ENCODE data around the gene CCL13. TPM values are rescaled to one million over a fixed set of nuclear protein-coding genes. Genes with fewer than 3 reads are reported as not detected.
"Not testable (repeated sequence)": the region's sequence is repeated elsewhere in the genome, so short reads cannot be mapped to it uniquely, and the experiment has no call there.

The CCL13 gene
- polyA plus RNA-seq, 1 donor from 2014 or later: not detected

DNA sequence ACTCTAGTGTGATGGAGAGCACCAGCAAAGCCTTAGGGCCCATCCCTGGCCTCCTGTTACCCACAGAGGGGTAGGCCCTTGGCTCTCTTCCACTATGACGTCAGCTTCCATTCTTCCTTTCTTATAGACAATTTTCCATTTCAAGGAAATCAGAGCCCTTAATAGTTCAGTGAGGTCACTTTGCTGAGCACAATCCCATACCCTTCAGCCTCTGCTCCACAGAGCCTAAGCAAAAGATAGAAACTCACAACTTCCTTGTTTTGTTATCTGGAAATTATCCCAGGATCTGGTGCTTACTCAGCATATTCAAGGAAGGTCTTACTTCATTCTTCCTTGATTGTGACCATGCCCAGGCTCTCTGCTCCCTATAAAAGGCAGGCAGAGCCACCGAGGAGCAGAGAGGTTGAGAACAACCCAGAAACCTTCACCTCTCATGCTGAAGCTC lies 37.2 kb upstream of the CCL13 start, which contains the start of gene CCL8:
Gene CCL8 (plus strand): TSS at position 397 of the 445 bp plus-strand sequence. CDS start 67 bp downstream, outside the sequence.
- Histone ChIP-seq H4K20me1 (ENCODE audit: insufficient read depth) (no peaks in the 10 kb centered on the region), H3K27ac (ENCODE audit: low read length) (no peak within 1 kb of the TSS), H3K9me3 (ENCODE audit: low read length) (no peaks in the 10 kb centered on the region), H2AFZ (ENCODE audit: low read depth, low read length) (no peak within 1 kb of the TSS), H3F3A (ENCODE audit: insufficient read depth, low read length, poor library complexity, severe bottlenecking) (no peaks in the 10 kb centered on the region), H3K36me3 (ENCODE audit: insufficient read depth, low read length) (no peaks in the 10 kb centered on the region), H3K9ac (ENCODE audit: low read length) (no peak within 1 kb of the TSS), H3K79me2 (replicated peaks; ENCODE audit: insufficient read depth, low read length) (no peaks in the 10 kb centered on the region), H3K27me3 (ENCODE audit: insufficient read depth, low read depth, low read length) (no peaks in the 10 kb centered on the region), H3K9me2 (ENCODE audit: insufficient read depth, low read length) (no peaks in the 10 kb centered on the region), H3K4me3 (ENCODE audit: low read length) (no peak within 1 kb of the TSS), H3K4me2 (ENCODE audit: low read length) (no peak within 1 kb of the TSS)
- TF ChIP-seq TAF1 (IDR thresholded peaks at IDR 0.05; ENCODE audit: low read depth) (no peak), MXI1 (conservative IDR thresholded peaks at IDR 0.05; ENCODE audit: poor library complexity, severe bottlenecking) (no peak), EP300 (conservative IDR thresholded peaks at IDR 0.05; ENCODE audit: poor library complexity, severe bottlenecking) (no peak), POLR2AphosphoS5 (IDR thresholded peaks at IDR 0.05) (no peak), SMC3 (conservative IDR thresholded peaks at IDR 0.05; ENCODE audit: poor library complexity) (no peak), EZH2 (IDR thresholded peaks at IDR 0.05; ENCODE audit: borderline replicate concordance, insufficient read depth, low read length, poor library complexity, severe bottlenecking) (no peak), RAD21 (conservative IDR thresholded peaks at IDR 0.05) (no peak)
- TF ChIP-seq, protein P1, sequence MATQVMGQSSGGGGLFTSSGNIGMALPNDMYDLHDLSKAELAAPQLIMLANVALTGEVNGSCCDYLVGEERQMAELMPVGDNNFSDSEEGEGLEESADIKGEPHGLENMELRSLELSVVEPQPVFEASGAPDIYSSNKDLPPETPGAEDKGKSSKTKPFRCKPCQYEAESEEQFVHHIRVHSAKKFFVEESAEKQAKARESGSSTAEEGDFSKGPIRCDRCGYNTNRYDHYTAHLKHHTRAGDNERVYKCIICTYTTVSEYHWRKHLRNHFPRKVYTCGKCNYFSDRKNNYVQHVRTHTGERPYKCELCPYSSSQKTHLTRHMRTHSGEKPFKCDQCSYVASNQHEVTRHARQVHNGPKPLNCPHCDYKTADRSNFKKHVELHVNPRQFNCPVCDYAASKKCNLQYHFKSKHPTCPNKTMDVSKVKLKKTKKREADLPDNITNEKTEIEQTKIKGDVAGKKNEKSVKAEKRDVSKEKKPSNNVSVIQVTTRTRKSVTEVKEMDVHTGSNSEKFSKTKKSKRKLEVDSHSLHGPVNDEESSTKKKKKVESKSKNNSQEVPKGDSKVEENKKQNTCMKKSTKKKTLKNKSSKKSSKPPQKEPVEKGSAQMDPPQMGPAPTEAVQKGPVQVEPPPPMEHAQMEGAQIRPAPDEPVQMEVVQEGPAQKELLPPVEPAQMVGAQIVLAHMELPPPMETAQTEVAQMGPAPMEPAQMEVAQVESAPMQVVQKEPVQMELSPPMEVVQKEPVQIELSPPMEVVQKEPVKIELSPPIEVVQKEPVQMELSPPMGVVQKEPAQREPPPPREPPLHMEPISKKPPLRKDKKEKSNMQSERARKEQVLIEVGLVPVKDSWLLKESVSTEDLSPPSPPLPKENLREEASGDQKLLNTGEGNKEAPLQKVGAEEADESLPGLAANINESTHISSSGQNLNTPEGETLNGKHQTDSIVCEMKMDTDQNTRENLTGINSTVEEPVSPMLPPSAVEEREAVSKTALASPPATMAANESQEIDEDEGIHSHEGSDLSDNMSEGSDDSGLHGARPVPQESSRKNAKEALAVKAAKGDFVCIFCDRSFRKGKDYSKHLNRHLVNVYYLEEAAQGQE (IDR thresholded peaks at IDR 0.05; ENCODE audit: borderline replicate concordance): no peak
- TF ChIP-seq, protein P2, sequence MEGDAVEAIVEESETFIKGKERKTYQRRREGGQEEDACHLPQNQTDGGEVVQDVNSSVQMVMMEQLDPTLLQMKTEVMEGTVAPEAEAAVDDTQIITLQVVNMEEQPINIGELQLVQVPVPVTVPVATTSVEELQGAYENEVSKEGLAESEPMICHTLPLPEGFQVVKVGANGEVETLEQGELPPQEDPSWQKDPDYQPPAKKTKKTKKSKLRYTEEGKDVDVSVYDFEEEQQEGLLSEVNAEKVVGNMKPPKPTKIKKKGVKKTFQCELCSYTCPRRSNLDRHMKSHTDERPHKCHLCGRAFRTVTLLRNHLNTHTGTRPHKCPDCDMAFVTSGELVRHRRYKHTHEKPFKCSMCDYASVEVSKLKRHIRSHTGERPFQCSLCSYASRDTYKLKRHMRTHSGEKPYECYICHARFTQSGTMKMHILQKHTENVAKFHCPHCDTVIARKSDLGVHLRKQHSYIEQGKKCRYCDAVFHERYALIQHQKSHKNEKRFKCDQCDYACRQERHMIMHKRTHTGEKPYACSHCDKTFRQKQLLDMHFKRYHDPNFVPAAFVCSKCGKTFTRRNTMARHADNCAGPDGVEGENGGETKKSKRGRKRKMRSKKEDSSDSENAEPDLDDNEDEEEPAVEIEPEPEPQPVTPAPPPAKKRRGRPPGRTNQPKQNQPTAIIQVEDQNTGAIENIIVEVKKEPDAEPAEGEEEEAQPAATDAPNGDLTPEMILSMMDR (IDR thresholded peaks at IDR 0.05; ENCODE audit: poor library complexity, severe bottlenecking): no peak

DNA sequence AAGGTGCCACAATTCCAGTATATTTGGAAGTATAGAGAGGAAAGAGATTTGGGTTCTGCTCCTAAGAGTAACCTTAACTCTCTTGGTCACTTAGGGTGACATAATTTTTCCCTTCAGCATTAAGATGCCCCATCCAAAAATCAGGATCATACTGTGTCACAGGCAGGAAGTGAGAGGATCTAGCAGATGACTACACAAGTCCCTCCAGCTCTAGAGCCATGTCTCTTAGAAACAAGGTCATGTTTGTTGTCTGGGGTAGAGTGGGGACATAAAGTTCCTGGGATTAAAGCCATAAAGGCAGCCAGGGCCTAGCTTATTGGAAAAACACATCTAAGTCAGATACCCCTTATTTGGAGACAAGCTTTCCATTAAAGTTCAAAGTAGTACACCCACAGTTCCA lies 34.3 kb upstream of the CCL13 start:
- H3K79me2 ChIP-seq (replicated peaks; ENCODE audit: insufficient read depth, low read length): no peaks in the 10 kb centered on the region
- no peak overlapping the region for H3K4me3 ChIP-seq (ENCODE audit: low read length)
- no peak overlapping the region for H3K27ac ChIP-seq (ENCODE audit: low read length)
- H3K27me3 ChIP-seq (ENCODE audit: insufficient read depth, low read depth, low read length): no peaks in the 10 kb centered on the region
- H3K9ac ChIP-seq (ENCODE audit: low read length): no peak overlapping the region
- H3K9me3 ChIP-seq (ENCODE audit: low read length): no peaks in the 10 kb centered on the region
- TF ChIP-seq, protein P2 (IDR thresholded peaks at IDR 0.05; ENCODE audit: poor library complexity, severe bottlenecking): no peak
- TF ChIP-seq SMC3 (conservative IDR thresholded peaks at IDR 0.05; ENCODE audit: poor library complexity) (no peak), POLR2AphosphoS5 (IDR thresholded peaks at IDR 0.05) (no peak), EZH2 (IDR thresholded peaks at IDR 0.05; ENCODE audit: borderline replicate concordance, insufficient read depth, low read length, poor library complexity, severe bottlenecking) (no peak), MXI1 (conservative IDR thresholded peaks at IDR 0.05; ENCODE audit: poor library complexity, severe bottlenecking) (no peak), EP300 (conservative IDR thresholded peaks at IDR 0.05; ENCODE audit: poor library complexity, severe bottlenecking) (no peak), TAF1 (IDR thresholded peaks at IDR 0.05; ENCODE audit: low read depth) (no peak), RAD21 (conservative IDR thresholded peaks at IDR 0.05) (no peak)
- TF ChIP-seq, protein P1 (IDR thresholded peaks at IDR 0.05; ENCODE audit: borderline replicate concordance): no peak
- H3K4me2 ChIP-seq (ENCODE audit: low read length): no peak overlapping the region
- H3K9me2 ChIP-seq (ENCODE audit: insufficient read depth, low read length): no peaks in the 10 kb centered on the region
- no peaks in the 10 kb centered on the region for H4K20me1 ChIP-seq (ENCODE audit: insufficient read depth)
- no peaks in the 10 kb centered on the region for H3K36me3 ChIP-seq (ENCODE audit: insufficient read depth, low read length)
- H2AFZ ChIP-seq (ENCODE audit: low read depth, low read length): no peak overlapping the region
- H3F3A ChIP-seq (ENCODE audit: insufficient read depth, low read length, poor library complexity, severe bottlenecking): no peaks in the 10 kb centered on the region

DNA sequence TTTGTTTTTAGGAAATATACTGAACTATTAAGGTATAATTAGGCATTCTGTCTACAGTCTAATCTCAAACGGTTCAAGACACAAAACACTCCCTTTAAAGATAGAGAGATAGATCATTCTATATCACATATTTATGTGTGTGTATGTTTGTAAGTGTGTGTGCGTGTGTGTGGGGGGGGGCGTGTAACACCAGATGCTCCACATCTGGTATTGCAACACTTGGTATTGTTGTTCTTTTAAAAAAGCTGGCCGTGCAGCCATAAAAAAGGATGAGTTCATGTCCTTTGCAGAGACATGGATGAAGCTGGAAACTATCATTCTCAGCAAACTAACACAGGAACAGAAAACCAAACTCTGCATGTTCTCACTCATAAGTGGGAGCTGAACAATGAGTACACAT lies 28.7 kb upstream of the CCL13 start:
- H3K36me3 ChIP-seq (ENCODE audit: insufficient read depth, low read length); H3K9me2 ChIP-seq (ENCODE audit: insufficient read depth, low read length); H3K9ac ChIP-seq (ENCODE audit: low read length); H3K9me3 ChIP-seq (ENCODE audit: low read length); H3K79me2 ChIP-seq (replicated peaks; ENCODE audit: insufficient read depth, low read length); H3K4me2 ChIP-seq (ENCODE audit: low read length); H2AFZ ChIP-seq (ENCODE audit: low read depth, low read length); H3F3A ChIP-seq (ENCODE audit: insufficient read depth, low read length, poor library complexity, severe bottlenecking); H3K27me3 ChIP-seq (ENCODE audit: insufficient read depth, low read depth, low read length); H3K27ac ChIP-seq (ENCODE audit: low read length); H3K4me3 ChIP-seq (ENCODE audit: low read length); H4K20me1 ChIP-seq (ENCODE audit: insufficient read depth): not testable (repeated sequence)

Measured in neural cell (in vitro differentiated cells).